Measurements from ENCODE around the gene CREG2. TPM values are rescaled to one million over a fixed set of nuclear protein-coding genes. Genes with fewer than 3 reads are reported as not detected.
"Not testable (repeated sequence)": the region's sequence is repeated elsewhere in the genome, so short reads cannot be mapped to it uniquely, and the experiment has no call there.

Gene CREG2
- total RNA-seq, 4 donors from 2014 or later, result 0.28 TPM; not detected in 3

DNA sequence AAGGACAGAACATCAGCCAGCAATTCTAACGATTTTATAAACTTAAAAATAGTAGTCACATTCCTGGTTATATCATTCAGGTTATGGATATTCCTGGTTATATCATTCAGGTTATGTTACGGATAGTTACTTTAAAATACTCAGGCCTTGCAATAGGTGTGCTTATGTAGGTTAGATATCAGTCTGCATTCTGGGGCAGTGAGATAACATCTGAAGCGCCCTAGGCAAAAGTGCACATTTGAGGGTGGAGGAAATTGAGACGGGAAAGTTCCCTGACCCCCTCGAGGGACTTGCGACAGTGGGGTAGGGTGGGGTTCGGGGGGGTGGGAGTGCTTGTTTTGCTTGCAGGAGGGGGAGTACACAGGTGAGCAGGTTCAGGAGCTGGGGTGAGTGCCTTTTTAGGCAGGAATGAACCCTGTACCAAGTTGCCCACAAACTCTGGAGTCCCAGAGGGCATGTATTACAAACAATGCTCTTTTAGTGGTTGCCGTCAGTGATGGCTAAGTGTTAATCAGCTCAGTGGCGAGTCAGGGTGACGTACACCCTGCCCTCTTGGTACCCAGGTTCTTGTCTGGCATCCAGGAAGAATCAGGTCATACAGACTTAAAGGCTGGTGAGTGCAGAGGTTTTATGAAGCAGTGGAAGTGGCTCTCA is 31.8 kb downstream of the CREG2 start:
- H3K9me3 ChIP-seq, result no peaks in the 10 kb centered on the region
- H3K4me3 ChIP-seq, result no peak overlapping the region
- DNase-seq, result no peak
- no peak overlapping the region for H3K27ac ChIP-seq
- intact Hi-C loops (cut with DNase I; ENCODE audit: low total_unique reads), result no loop called here
- no peak for TF ChIP-seq POLR2A (IDR thresholded peaks at IDR 0.05)
- no peak for TF ChIP-seq CTCF (IDR thresholded peaks at IDR 0.05)
- no peaks in the 10 kb centered on the region for H3K27me3 ChIP-seq
- H3K4me1 ChIP-seq, result no peaks in the 10 kb centered on the region
- no peaks in the 10 kb centered on the region for H3K36me3 ChIP-seq

- H3K4me3 ChIP-seq, result no peak overlapping the region
- intact Hi-C loops (cut with DNase I; ENCODE audit: low total_unique reads), result no loop called here
- no peaks in the 10 kb centered on the region for H3K36me3 ChIP-seq
- TF ChIP-seq POLR2A (IDR thresholded peaks at IDR 0.05) (no peak), CTCF (IDR thresholded peaks at IDR 0.05) (no peak)
- H3K27me3 ChIP-seq, result no peaks in the 10 kb centered on the region
- no peaks in the 10 kb centered on the region for H3K9me3 ChIP-seq
- DNase-seq, result no peak
- no peak overlapping the region for H3K27ac ChIP-seq
- no peaks in the 10 kb centered on the region for H3K4me1 ChIP-seq
These were observed 32.6 kb downstream of the CREG2 start for GRCh38 chr2:101354420-101355311.

GRCh38 chr2:101352631-101353030 is 34.7 kb downstream of the CREG2 start:
- DNase-seq; H3K27me3 ChIP-seq; H3K4me1 ChIP-seq; H3K36me3 ChIP-seq; intact Hi-C loops (cut with DNase I; ENCODE audit: low total_unique reads); H3K4me3 ChIP-seq; H3K9me3 ChIP-seq; H3K27ac ChIP-seq: not testable (repeated sequence)

DNA sequence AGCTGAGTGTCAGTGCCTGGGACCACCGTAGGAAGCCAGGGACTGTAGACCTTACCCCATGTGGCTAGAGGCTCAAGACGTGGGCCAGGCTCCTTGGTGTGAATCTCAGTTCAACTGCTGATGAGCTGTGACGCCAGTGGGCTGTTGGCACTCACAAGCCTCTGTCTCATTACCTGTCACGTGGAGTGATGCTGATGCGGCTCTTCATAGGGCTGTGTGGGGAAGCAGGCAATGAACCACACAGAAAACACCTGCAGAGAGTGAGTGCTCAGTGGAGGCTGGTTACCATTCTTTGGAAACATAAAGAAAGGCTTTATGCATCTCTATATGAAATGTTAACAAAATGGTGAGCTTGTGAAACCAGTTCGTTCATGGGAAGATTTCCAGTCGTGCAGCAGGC is 36.1 kb downstream of the CREG2 start:
- H3K4me3 ChIP-seq, result no peak overlapping the region
- no peaks in the 10 kb centered on the region for H3K4me1 ChIP-seq
- DNase-seq, result no peak
- H3K9me3 ChIP-seq, result no peaks in the 10 kb centered on the region
- no peaks in the 10 kb centered on the region for H3K36me3 ChIP-seq
- intact Hi-C loops (cut with DNase I; ENCODE audit: low total_unique reads), result no loop called here
- H3K27me3 ChIP-seq, result no peaks in the 10 kb centered on the region
- no peak for TF ChIP-seq POLR2A (IDR thresholded peaks at IDR 0.05)
- no peak for TF ChIP-seq CTCF (IDR thresholded peaks at IDR 0.05)
- H3K27ac ChIP-seq, result no peak overlapping the region

GRCh38 chr2:101349893-101350662 is 37.2 kb downstream of the CREG2 start:
- Histone ChIP-seq H3K4me1 (no peaks in the 10 kb centered on the region), H3K9me3 (no peaks in the 10 kb centered on the region), H3K4me3 (no peak overlapping the region), H3K27ac (no peak overlapping the region), H3K27me3 (no peaks in the 10 kb centered on the region), H3K36me3 (no peaks in the 10 kb centered on the region)
- TF ChIP-seq POLR2A (IDR thresholded peaks at IDR 0.05) (no peak), CTCF (IDR thresholded peaks at IDR 0.05) (peak in 1 of 4 experiments; percentile 15)
- intact Hi-C loops (cut with DNase I; ENCODE audit: low total_unique reads), result no loop called here
- DNase-seq, result no peak
